ENCODE measurements around the gene SULT4A1.
"Not testable (repeated sequence)": the region's sequence is repeated elsewhere in the genome, so short reads cannot be mapped to it uniquely, and the experiment has no call there.

The SULT4A1 gene

DNA sequence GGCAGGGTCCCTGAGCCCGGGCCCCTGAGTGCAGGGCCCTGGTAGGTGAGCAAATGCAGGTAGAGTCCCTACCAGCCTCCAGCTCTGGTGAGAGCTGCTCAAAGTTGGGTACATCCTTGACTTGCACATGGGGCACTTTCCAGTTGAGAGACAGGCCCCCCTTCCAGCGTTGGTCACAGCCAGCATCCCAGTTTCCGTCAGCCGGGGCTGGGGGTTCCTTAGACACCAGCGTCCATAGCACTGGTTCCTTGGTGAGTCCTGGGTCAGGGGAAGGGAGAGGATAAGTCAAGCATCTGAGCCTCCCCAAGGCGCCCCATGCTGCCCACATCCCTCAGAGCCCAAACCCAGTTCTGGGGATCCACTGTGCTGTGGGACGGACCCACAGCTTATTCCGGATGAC, 23.9 kb upstream of the SULT4A1 start:
- no peak for DNase-seq (ENCODE audit: low spot score)

DNA sequence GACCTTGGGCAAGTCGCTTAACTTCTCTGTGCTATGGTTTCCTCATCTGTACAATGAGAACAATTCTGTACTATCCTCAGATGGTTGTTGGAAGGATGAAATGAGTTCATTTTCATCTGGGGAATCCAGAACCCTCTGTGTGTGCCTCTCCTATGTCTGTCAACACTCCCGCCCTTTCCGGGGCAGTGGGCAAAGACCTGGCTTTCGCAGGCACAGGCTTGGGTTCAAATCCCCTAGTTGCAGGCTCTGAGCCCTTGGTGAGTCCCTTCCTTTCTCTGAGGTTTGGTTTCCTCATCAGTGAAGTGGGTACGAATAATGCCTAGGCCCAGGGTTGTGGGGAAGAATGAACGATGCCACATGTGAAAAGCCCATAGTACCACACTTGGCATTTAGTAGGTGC, 23.5 kb upstream of the SULT4A1 start:
- no peak for DNase-seq (ENCODE audit: low spot score)

DNA sequence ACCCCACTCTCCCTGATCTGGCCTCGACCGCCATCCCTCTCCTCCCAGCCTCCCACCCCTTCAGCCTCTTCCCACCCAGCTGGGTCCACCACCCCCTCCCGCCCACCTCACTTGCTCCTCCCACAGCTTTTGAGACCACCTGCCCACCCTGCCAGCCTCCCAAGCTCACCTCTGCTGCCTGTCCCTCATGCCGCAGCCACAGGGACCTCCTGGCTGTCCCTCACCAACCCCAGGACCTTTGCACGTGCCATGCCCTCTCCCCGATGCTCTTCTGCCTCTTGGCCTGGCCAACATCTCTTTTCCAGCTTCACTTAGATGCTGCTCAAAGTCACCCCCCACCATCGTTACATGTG, 23.0 kb upstream of the SULT4A1 start:
- no peak for DNase-seq (ENCODE audit: low spot score)

DNA sequence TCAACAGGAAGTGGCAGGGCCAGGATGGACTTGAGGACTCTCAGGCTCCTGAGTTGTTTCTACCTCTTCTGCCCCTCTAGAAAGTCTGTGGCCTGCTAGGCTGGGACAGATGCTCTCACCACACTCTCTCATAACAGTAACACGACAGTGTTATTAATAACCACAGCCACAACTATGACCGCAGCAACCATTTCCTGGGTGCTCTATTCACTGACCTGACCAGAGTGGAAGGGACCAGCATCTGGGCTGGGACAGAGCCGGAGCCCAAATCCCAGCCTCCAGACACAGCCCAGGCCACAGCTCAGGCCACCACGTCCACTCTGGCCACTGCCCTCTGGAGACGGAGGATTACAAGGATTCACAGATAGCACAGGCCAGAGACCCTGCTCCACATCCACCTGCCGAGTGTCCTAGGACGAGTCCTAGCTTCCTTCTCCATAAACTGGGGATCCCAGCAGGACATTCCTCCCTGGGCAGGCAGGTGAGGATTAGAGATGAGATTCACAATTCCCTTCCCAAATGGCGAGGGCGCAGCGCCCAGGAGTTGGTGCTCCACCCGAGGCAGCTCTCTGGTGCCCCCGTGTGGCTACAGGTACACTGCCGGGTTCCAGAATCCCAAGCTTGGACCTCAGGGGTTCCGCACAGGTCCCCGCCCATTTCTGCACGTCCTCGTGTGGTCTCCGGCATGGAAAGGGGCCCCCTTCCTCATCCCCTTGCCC, 22.4 kb upstream of the SULT4A1 start:
- DNase-seq (ENCODE audit: low spot score): peak; percentile 74

DNA sequence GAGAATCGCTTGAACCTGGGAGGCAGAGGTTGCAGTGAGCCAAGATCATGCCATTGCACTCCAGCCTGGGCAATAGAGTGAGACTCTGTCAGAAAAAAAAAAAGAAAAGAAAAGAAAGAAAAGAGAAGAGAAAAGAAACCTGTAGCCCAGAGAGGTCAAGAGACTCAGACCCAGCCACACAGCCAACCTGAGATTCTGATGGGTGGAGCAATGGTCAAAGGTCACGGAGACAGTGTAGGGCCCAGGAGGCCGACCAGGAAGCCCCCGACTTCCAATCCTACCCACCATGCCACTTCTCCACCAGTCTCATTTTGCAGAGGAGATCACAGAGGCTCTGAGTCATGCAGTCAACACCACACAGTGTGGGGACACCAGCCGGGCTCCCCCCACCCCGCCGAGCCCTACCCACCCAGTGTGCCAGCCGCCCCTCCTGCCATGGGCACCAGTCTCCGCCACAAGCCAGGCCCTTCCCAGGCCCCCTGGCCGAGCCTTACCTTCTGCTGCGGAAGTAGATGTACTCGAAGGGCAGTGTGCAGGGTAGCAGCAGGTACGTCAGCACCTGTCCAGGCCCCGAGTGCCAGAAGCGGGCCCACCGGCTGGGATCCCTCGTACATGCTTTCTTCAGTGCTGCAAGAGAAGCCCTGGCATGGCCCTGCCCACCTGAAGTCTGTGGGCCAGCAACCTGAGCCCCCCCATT, 21.6 kb upstream of the SULT4A1 start:
- DNase-seq (ENCODE audit: low spot score): no peak

DNA sequence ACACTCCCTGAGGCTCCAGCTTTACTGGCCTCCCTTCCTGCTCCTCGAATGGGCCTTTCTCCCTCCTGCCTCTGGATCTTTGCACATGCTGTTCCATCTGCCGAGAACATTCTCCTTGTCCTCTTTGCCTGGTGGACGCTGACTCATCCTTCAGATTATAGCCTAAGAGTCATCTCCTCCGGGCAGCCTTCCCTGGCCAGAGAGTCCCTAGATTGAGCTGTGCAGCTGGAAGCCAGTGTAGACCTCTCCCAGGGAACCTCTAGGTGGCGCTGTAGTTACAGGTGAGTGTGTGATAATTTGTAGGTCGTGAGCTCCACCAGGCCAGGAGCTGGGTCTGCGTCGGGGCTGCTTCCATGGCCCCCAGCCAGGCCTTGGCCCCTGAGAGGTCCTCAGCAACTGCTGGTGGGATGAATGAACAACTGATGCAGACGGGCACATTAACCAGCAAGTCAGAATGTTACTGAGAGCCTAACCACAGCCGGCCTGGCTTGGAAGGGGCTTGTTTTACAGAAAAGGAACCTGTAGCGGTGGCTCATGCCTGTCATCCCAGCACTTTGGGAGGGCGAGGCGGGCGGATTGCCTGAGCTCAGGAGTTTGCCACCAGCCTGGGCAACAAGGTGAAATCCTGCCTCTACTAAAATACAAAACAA, 20.8 kb upstream of the SULT4A1 start:
- peak; percentile 91 for DNase-seq (ENCODE audit: low spot score)

DNA sequence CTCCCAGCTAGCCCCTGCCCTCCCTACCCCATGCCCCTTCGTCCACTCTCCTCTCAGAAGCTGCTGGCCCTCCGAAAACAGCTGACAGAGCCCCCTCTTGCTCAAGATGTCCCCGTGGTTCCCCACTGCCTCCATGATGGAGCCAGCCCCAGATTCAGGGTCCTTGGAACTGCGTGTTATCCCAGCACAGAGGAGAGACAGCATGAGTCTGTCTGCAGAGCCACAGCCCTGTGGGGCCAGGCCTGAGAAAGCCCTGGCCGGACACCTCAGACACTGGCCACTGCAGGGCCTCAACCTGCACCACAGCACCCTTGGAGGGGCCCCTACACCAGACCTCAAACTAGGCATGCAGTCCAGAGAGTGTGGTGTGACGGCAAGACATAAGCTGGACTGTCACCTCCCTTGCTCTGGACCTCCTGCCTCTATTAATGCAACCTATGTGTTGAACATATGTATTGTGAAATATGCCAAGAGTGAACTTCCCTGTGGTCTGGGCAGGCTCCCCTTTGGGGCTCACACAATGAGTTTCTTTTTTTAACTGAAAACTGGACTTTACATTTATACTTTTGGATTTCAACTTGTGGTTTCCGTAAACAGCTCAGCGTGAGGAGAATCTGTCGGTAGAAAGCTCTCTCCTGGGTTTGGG, 19.9 kb upstream of the SULT4A1 start:
- no peak for DNase-seq (ENCODE audit: low spot score)

DNA sequence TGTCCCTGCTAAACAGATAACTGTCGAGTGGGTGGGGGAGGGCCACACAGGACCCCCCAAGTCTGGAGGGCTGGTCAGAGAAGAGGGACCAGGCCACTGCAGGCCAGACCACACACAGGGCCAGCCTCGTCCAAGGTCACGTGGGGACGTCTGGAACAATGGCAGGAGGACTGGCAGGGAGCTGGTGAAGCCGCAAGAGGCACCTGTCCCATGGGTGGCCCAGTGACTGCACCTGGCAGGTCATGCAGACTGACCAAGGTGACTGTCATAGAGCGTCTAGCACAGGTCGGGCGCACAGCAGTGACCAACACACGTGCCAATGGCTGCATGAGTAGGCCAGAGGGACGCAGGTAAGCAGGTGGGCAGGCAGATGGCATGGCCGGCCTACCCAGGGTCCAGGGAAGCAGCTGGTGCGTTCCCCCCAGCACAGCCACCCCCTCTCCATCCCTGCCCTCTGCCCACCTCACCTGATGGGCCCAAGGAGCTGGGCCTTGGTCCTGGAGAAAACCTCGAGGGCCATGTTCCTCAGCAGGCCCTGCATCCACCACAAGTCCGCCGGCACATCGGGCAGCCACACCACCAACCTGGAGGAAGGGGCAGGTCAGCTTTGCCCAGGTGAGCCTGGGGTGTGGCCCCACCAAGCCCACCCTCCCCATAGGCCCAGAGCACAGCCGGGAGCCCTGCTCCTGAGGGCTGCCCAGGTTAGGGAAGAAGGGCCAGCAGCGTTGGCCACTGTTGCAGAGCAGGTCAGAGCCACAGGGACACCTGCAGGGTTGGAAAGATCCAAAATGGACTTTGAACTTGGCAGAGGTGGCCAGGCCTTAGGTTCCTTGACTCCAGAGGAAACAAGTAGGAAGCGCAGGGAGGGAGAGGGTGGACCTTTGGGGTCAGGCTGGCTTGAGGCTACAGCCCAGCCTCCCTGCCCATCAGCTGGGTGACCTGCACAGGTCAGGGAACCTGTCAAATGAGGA, 19.1 kb upstream of the SULT4A1 start:
- DNase-seq (ENCODE audit: low spot score): no peak

DNA sequence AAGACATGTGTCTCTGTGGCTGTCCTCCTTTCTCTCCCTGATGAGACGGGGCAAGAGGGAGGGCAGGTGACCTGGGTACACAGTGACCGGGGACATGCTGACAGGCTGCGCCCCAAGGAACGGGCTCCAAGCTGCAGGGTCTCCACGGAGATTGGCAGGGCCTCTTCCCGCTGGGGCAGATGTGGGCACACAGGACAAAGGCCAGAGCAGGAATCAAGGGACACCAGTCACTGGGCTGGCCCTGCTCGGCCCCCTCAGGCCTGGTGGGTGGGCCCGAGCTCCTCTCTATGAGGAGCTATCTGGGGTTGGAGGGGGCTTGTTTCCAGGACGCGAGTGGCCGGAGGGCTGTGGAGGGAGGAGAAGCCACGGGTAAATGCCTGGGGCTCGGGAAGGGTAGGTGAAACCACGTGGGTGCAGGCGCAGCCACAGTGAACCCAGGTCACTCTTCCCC, 18.3 kb upstream of the SULT4A1 start:
- no peak for DNase-seq (ENCODE audit: low spot score)

DNA sequence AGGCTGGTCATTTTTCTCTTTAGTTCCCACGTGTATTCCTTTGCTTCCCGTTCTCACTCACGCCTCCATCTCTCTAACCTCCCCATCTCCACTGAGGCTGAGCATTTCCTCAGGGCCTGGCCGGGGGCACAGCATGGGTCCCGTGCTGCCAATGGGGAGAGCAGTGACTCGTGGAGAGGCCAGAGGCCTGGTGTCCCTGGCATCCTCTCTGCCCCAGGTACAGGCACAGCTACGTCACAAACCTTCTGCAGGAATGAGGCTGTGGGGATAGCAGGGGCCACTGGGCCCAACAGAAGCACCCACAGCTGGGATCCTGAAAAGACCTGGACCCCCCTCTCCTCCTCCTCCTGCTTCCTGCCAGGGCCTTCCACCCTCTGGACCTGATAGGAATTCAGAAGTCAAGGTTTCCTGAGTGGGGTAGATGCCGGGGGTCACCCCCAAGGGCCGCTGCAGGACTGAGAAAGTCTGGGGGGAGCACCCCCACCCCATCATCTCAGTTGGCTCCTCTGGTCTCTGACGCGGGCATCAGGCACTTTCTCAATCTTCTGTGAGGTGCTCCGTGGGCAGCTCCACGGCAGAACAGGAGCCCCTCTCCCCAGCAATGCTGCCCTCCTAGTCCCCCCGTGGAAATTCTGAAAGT, 17.7 kb upstream of the SULT4A1 start:
- DNase-seq (ENCODE audit: low spot score): no peak

DNA sequence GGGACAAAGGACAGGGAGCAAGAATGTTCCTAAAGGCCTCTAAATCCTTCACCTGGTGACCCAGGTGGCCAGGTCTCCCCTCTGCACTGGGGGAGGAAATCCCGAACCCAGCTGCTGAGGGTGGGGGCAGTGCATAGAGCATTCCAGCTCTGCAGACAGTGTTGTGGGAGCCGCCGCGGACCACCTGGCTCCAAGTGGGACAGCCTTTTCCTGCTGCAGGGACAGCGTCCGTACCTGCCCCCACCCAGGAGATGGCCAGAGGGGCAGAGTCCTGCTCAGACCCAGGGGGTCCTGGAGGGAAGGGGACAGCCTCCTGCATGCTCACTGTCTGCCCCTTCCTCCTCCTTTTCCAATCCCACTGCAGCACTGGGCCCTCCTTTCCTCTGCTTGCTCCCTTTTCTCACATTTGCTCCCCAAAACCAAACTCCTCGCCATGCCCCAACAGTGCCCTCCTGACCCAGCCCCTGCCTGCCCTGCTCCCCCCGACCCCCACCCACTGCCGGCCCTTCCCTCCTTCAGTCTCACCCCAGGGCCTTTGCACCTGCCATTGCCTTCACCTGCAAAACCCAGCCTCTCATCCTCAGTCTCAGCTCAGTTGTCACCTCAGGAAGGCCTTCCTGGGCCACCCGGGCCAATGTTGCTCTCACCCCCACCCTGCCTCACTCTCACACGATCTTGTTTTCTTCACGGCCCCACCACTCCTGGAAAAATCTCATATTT, 16.7 kb upstream of the SULT4A1 start:
- DNase-seq (ENCODE audit: low spot score): no peak

DNA sequence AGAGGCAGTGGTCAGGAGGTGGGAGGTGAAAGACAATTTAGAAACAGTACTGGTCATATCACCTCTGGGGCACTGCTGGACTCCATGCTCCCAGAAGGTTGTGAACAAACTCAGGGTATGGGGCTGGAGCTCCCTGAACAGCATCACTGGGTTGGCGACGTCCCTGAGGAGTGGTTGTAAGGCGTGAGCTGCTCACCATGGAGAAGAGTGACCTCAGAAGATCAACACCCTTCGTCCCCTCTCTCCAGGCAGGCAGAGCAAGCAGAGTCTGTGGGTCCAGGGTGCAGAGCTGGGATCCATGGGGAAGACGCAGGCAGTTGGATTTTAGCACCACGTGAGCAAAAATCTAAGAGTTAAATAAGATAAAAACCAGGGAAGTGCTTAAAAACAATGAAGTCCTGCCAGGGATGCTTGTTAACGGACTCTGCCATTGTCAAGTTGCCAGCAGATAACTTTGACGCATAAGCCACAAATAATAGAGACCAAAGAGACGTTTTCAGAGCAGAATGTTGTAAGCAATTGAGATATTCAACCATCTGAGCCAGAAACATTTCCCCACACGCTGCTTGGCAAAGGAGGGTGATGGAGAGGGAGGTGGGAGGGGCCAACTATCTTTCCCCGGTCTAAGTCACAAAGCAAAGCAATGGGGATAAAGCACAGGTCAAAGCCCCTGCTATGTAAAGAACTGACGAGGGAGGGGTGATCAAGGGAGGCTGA, 15.9 kb upstream of the SULT4A1 start:
- DNase-seq (ENCODE audit: low spot score): no peak

DNA sequence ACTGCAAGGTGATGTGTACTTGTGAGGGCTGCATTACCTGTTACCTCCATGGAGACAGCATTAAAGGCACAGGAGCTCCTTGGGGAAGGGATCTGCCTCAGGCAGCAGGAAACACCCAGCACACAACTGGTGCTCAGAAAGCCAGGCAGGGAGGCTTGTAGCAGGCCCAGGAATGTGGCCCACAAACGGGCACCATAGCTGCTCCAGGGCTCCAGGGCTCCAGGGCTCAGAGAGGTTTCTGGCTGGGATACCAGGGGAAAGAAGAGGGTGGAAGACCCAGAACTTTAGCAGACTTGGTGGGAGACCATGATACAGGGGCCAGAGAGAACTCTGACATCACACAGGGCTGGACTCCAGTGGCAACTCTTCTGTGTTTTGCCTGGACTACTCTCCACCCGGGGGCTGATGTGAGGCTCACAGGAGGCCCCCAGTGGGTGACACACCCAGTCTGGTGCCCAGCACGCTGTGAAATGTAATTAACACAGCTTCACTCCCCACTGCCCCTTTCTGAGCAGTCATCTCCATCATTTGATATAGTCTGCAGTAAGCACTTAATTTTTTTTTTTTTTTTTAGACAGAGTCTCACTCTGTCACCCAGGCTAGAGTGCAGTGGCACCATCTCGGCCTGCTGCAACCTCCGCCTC, 14.7 kb upstream of the SULT4A1 start:
- no peak for DNase-seq (ENCODE audit: low spot score)

DNA sequence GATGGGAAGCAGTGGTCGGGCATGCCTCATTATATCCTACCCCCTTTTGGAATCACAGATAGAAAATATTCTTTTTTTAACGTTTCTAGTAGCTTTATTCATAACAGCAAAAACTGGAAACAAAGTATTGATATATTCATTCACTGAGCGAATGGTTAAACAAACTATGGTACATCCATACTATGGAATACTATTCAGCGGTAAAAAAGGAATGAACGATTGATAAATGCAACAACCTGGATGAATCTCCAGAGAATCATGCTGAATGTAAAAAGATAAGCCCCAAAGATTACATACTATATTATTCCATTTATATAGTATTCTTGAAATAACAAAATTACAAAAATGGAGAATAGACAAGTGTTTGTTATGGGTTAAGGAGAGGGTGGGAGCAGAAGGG, 7.5 kb upstream of the SULT4A1 start:
- DNase-seq (ENCODE audit: low spot score): no peak

DNA sequence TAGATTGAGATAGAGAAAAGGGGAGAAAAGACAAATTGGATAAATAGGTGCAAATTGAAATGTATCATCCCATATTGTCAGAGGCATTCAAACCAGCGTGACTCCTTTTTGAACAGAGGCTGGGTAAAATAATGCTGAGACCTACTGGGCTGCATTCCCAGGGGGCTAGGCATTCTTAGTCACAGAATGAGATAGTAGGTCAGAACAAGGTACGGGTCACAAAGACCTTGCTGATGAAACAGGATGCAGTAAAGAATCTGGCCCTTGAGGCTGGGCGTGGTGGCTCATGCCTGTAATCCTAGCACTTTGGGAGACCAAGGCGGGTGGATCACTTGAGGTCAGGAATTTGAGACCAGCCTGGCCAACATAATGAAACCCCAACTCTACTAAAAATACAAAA, 6.7 kb upstream of the SULT4A1 start:
- not testable (repeated sequence) for DNase-seq (ENCODE audit: low spot score)

DNA sequence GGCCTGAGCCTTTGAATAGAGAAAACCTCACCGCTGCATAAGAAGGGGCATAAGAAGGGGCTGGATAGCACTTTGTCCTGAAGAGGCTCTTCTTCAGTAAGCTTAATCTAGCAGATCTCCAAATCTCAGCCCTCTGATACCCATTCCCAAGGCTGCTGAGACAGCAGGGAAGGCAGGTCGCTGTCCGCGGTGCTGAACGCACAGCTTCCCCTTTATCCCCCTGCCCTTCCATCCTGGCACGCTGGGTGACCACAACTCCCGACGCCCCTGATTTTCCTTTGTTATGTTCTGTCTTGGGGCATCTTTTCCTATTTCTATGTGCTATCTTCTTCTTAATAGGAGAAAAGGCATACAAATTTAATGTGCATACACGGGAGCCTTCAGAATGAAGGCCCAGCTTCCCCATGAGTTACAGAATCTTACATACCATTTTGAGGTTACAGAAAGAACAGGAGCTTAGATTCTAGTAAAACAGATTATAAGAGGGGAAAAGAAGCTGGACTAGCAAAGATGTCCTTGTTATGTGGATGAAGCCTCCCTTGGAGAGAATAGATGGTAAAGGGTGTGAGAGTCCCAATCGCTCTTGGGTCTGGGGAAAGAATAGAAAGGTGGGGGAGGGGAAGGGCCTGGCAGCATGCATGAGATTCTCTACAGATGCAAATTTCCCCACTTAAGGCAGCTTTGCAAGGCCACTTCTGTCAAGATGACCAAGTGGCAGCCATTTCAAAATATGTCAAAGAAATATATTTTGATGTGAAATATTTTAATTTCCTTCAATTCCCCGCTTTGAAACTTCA, 5.7 kb upstream of the SULT4A1 start:
- peak; percentile 82 for DNase-seq (ENCODE audit: low spot score)

DNA sequence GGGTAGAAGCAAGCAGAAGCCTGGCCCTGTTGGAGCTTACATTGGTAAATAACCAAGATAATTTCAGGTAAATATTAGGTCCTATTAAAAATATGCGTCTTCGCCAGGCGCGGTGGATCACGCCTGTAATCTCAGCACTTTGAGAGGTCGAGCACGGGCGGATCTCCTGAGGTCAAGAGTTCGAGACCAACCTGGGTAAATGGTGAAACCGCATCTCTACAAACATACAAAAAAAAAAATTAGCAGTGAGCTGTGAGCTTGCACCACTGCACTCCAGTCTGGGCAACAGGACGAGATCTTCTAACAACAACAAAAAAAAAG, 529 bp upstream of the SULT4A1 start:
- no peak for DNase-seq (ENCODE audit: low spot score)

DNA sequence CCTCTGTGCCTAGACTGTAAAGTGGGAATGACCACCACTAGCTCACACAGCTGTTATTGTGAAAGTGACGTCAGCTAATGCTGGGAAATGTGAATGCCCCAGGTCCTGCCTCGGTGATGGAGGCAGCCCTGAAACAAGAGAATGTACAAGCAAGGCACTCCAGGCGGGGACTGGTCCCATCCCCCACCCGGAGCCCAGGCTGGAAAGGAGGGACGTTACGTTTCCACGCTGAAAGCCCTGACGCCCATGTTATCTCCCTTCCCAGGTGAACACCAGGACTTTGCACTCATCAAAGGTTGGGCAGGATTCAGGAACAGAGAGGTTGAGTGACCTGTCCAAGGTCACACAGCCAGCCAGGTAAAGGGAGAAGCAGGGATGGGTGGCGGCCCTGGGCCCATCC, 784 bp downstream of the SULT4A1 start:
- no peak for DNase-seq (ENCODE audit: low spot score)

DNA sequence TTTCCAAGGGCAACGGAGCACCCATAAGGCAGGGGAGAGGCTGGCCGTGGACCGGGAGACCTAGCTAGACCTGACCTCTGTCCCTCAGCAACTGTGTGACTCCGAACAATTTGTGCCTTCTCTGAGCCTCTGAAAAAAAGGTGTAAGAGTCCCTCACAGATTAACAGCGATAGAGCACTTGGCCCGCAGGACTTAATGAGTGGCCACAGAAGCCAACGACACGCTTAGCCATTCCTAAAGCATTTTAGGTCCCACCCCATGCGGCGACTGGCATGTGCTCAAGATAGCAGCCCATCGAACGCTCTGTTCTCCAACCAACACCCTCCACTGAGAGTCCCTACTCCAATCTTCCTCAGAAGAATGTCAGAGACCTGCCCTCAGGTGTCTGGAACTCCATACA, 1.5 kb downstream of the SULT4A1 start:
- no peak for DNase-seq (ENCODE audit: low spot score)
